Hepatocyte (in vitro differentiated cells): ENCODE measurements around the gene MAPK11. TPM values are rescaled to one million over a fixed set of nuclear protein-coding genes. Genes with fewer than 3 reads are reported as not detected.

ENCODE experiments used
- DNase-seq: peaks from one replicate; pipeline ENCODE4 v3.0.0-alpha.2; 2016; ENCODE audit warnings: low spot score
- H2AFZ ChIP-seq: fragments of 200-600 bp; sonication (generic); 2 replicates; pipeline ENCODE4 v1.6.0; 2016; ENCODE audit warnings: antibody characterized with exemption, mild to moderate bottlenecking
- H3K27ac ChIP-seq: fragments of 200-600 bp; sonication (generic); 2 replicates; pipeline ENCODE4 v1.5.1; 2016; ENCODE audit warnings: mild to moderate bottlenecking
- H3K27me3 ChIP-seq: fragments of 200-600 bp; sonication (generic); 2 replicates; pipeline ENCODE4 v1.6.1; 2016
- H3K36me3 ChIP-seq: fragments of 200-600 bp; sonication (generic); replicated peaks from 2 replicates; pipeline ENCODE4 v1.5.1; 2016; ENCODE audit warnings: low read depth; ENCODE audit not compliant: insufficient read depth
- H3K4me1 ChIP-seq: fragments of 200-600 bp; sonication (generic); 2 replicates; pipeline ENCODE4 v1.5.1; 2016; ENCODE audit warnings: mild to moderate bottlenecking, moderate library complexity; ENCODE audit not compliant: insufficient read depth
- H3K4me2 ChIP-seq: fragments of 200-600 bp; sonication (generic); 2 replicates; pipeline ENCODE4 v1.6.0; 2016
- H3K4me3 ChIP-seq: fragments of 200-600 bp; sonication (generic); 2 replicates; pipeline ENCODE4 v1.5.1; 2016; ENCODE audit warnings: mild to moderate bottlenecking
- H3K79me2 ChIP-seq: fragments of 200-600 bp; sonication (generic); 2 replicates; pipeline ENCODE4 v1.6.0; 2017; ENCODE audit warnings: mild to moderate bottlenecking
- H3K9me2 ChIP-seq: fragments of 200-600 bp; sonication (generic); replicated peaks from 2 replicates; pipeline ENCODE4 v1.6.0; 2017; ENCODE audit warnings: mild to moderate bottlenecking; ENCODE audit not compliant: insufficient read depth
- H3K9me3 ChIP-seq: fragments of 200-600 bp; sonication (generic); 2 replicates; pipeline ENCODE4 v1.5.1; 2016; ENCODE audit warnings: low read depth, mild to moderate bottlenecking
- H4K20me1 ChIP-seq: fragments of 200-600 bp; sonication (generic); 2 replicates; pipeline ENCODE4 v1.6.0; 2016; ENCODE audit warnings: mild to moderate bottlenecking; ENCODE audit not compliant: insufficient read depth, poor library complexity, severe bottlenecking
- CTCF ChIP-seq: fragments of 200-600 bp; sonication (generic); IDR thresholded peaks from 2 replicates; pipeline ENCODE4 v1.5.1; 2016; ENCODE audit warnings: antibody characterized with exemption, mild to moderate bottlenecking; ENCODE audit not compliant: poor library complexity
- EZH2 ChIP-seq: fragments of 200-600 bp; sonication (generic); IDR thresholded peaks from 2 replicates; pipeline ENCODE4 v1.6.1; 2016; ENCODE audit warnings: antibody characterized with exemption, mild to moderate bottlenecking, borderline replicate concordance
- EZH2phosphoT487 ChIP-seq: fragments of 200-600 bp; sonication (generic); IDR thresholded peaks from one replicate; pipeline ENCODE4 v1.6.1; 2018; ENCODE audit warnings: antibody characterized with exemption, mild to moderate bottlenecking, low read depth, moderate library complexity; ENCODE audit not compliant: unreplicated experiment, severe bottlenecking
- WGBS: methylation state at CpG from one replicate; pipeline ENCODE4 v1.1.6; 2016; ENCODE audit warnings: low lambda C conversion rate; ENCODE audit errors: missing lambda C conversion rate; 5-methylcytosine and 5-hydroxymethylcytosine counted together
- polyA plus RNA-seq: library from polyadenylated mRNA; unstranded; fragments of >200 nt; fragmentation: Nextera tagmentation; extraction: Ambion mirVana; gene quantifications from 2 replicates; pipeline ENCODE4 v1.2.1, GENCODE V29; 2016
- total RNA-seq: library from RNA; depleted of rRNA; stranded (reverse); fragments of >200 nt; gene quantifications from 2 replicates; pipeline ENCODE4 v1.2.3, GENCODE V29; 2014

The MAPK11 gene
- total and polyA plus RNA-seq, 2 experiments from 2014 or later, result 1.1 to 2.3 TPM

- H3K27ac ChIP-seq, result no peak overlapping the region
- no peaks in the 10 kb centered on the region for H4K20me1 ChIP-seq
- no peaks in the 10 kb centered on the region for H3K9me2 ChIP-seq
- H3K79me2 ChIP-seq, result no peaks in the 10 kb centered on the region
- H3K27me3 ChIP-seq, result no peaks in the 10 kb centered on the region
- no peak overlapping the region for H3K4me3 ChIP-seq
- DNase-seq, result no peak
- 89% methylated on average over 7 of the region's 7 CpGs for WGBS
- H3K4me2 ChIP-seq, result no peak overlapping the region
- no peaks in the 10 kb centered on the region for H3K36me3 ChIP-seq
- H3K4me1 ChIP-seq, result no peaks in the 10 kb centered on the region
- H2AFZ ChIP-seq, result no peak overlapping the region
- TF ChIP-seq EZH2, result no peak
- TF ChIP-seq CTCF, result no peak
- no peak for TF ChIP-seq EZH2phosphoT487
- H3K9me3 ChIP-seq, result no peaks in the 10 kb centered on the region
Observed at GRCh38 chr22:50318356-50318697, 48.1 kb upstream of the MAPK11 start.

DNA sequence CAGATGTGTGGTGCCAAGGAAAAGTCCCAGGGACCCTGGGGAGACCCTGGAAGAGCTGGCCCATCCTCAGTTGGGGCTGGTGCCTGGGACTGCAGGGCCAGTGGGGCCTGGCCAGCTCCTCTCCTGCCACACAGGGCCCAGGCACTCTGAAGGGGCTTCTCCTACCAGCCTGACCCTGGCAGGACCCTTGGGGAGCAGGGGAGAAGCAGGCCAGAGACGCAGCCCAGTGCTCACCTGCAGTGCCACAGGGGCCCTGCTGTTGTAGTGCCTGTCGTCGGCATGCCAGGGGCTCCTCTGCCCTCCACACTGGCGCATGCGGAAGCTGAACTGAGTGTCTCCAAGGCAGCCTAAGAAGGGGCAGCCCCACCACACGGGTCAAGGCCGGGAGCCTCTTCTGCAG, 47.5 kb upstream of the MAPK11 start:
- no peaks in the 10 kb centered on the region for H3K4me1 ChIP-seq
- no peak overlapping the region for H3K4me2 ChIP-seq
- no peak for DNase-seq
- H3K27me3 ChIP-seq, result no peaks in the 10 kb centered on the region
- TF ChIP-seq EZH2, result no peak
- no peak for TF ChIP-seq EZH2phosphoT487
- no peak for TF ChIP-seq CTCF
- H3K36me3 ChIP-seq, result no peaks in the 10 kb centered on the region
- no peak overlapping the region for H2AFZ ChIP-seq
- H3K9me2 ChIP-seq, result no peaks in the 10 kb centered on the region
- H3K27ac ChIP-seq, result no peak overlapping the region
- H4K20me1 ChIP-seq, result no peaks in the 10 kb centered on the region
- H3K4me3 ChIP-seq, result no peak overlapping the region
- no peaks in the 10 kb centered on the region for H3K9me3 ChIP-seq
- 89% methylated on average over 7 of the region's 7 CpGs for WGBS
- H3K79me2 ChIP-seq, result no peaks in the 10 kb centered on the region

DNA sequence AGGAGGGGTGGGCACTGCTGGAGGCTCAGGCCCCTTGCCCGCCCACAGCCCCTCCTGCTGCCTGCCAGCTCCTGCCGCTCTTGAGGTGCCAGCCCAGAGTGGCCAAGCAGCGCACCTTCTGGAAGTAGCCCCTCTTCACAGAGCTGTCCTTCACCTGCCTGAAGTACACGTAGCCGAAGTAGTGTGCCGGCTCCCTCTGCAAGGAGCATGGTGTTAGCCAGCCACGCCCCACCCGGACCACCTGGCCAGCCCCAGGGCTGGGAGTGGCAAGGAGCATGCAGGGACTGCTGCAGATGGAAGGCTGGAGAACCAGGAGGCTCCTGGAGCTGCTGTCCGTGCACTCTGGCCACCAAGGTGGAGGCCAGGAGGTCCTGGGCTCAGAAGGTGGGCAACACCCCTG, 47.0 kb upstream of the MAPK11 start:
- no peaks in the 10 kb centered on the region for H3K4me1 ChIP-seq
- H3K27ac ChIP-seq, result no peak overlapping the region
- peak; percentile 3 for DNase-seq
- no peaks in the 10 kb centered on the region for H3K36me3 ChIP-seq
- no peaks in the 10 kb centered on the region for H3K27me3 ChIP-seq
- no peak overlapping the region for H3K4me3 ChIP-seq
- TF ChIP-seq CTCF (no peak), EZH2 (no peak), EZH2phosphoT487 (no peak)
- no peak overlapping the region for H3K4me2 ChIP-seq
- H3K9me3 ChIP-seq, result no peaks in the 10 kb centered on the region
- no peaks in the 10 kb centered on the region for H4K20me1 ChIP-seq
- no peak overlapping the region for H2AFZ ChIP-seq
- H3K9me2 ChIP-seq, result no peaks in the 10 kb centered on the region
- WGBS, result 94% methylated on average over 9 of the region's 9 CpGs
- no peaks in the 10 kb centered on the region for H3K79me2 ChIP-seq
